IgD-negative memory B cell (primary cell): ENCODE results near the gene GRAMD1B. TPM values are rescaled to one million over a fixed set of nuclear protein-coding genes. Genes with fewer than 3 reads are reported as not detected.

ENCODE experiments used
- H3K27ac Mint-ChIP-seq, 3 donors: one replicate each; pipeline ENCODE4 v1.8.0; 2020 to 2022; ENCODE audit warnings: mild to moderate bottlenecking in 3 of 3, mixed read lengths in 3 of 3, moderate library complexity in 1 of 3
- H3K27me3 Mint-ChIP-seq: one replicate; pipeline ENCODE4 v1.8.0; 2021; ENCODE audit warnings: mixed read lengths
- H3K36me3 Mint-ChIP-seq: one replicate; pipeline ENCODE4 v1.8.0; 2020; ENCODE audit warnings: mild to moderate bottlenecking, mixed read lengths
- H3K4me1 Mint-ChIP-seq, 3 donors: one replicate each; pipeline ENCODE4 v1.8.0; 2020 to 2022; ENCODE audit warnings: mixed read lengths in 3 of 3, mild to moderate bottlenecking in 1 of 3
- H3K4me3 Mint-ChIP-seq, 4 donors: one replicate each; pipeline ENCODE4 v1.8.0; 2020 to 2022; ENCODE audit warnings: mild to moderate bottlenecking in 4 of 4, mixed read lengths in 4 of 4, moderate library complexity in 3 of 4
- H3K9me3 Mint-ChIP-seq, 3 donors: one replicate each; pipeline ENCODE4 v1.8.0; 2020 to 2021; ENCODE audit warnings: mixed read lengths in 3 of 3, mild to moderate bottlenecking in 1 of 3
- polyA plus RNA-seq: library from polyadenylated mRNA; unstranded; fragments of 300-500 nt; fragmentation: Illumina TruSeq; gene quantifications from one replicate; pipeline ENCODE4 v1.2.3, GENCODE V29; 2021

The GRAMD1B gene
- polyA plus RNA-seq, 1 donor from 2014 or later, result not detected

DNA sequence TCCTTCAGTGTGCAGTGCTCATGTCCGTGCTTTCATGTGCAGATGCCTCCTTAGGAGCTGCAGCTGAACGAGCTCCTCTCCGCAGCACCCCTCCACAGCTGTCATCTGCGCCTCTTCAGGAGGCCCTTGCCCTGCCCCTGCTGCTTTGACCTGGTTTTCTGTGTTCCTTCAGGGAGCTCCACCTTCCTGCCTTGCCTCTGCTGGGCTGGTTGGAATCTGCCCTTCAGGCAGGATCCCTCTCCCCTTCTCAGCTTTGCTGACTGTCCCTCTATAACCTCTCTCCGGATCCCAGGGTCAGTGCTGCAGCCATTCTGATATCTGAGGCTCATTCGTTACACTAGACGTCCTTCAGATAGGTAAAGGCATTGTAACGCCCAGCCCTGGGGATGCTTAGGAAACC lies 156.5 kb downstream of the GRAMD1B start:
- Mint-ChIP-seq H3K9me3 (no peaks in the 10 kb centered on the region), H3K4me3 (no peak overlapping the region), H3K27me3 (no peaks in the 10 kb centered on the region), H3K4me1 (peaks cover 0 to 2% (median 1%) of the 10 kb centered on the region in 3 donors), H3K27ac (peak overlapping the region in 1 of 3 donors; percentile 76), H3K36me3 (no peaks in the 10 kb centered on the region)

- Mint-ChIP-seq H3K9me3 (no peaks in the 10 kb centered on the region), H3K27me3 (no peaks in the 10 kb centered on the region), H3K4me3 (no peak overlapping the region), H3K4me1 (peaks cover 0 to 2% (median 1%) of the 10 kb centered on the region in 3 donors), H3K27ac (peak overlapping the region in 1 of 3 donors; percentile 76), H3K36me3 (no peaks in the 10 kb centered on the region)
Observed at GRCh38 chr11:123587044-123587443, 157.0 kb downstream of the GRAMD1B start.

DNA sequence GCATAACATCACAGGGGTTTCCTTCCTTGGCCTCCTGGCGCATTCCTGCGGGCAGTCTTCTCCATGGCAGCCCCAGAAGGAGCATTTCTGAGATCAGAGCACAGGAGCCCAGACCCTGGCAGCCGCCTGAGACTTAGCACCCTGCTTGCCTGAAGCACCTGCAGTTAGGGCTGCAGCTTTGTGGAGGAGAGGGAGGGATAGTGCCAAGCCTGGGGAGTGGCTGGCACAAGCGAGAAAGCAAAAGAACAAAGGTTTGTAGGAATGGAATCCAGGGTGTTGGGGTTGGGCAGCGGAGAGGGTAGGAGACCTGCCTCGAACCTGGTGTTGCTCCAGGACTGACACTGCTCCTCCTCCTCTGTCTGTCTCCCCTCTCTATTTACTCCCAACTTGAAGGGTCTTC lies 157.5 kb downstream of the GRAMD1B start:
- H3K27ac Mint-ChIP-seq, result peak overlapping the region in 1 of 3 donors; percentile 76
- H3K4me3 Mint-ChIP-seq, result no peak overlapping the region
- no peaks in the 10 kb centered on the region for H3K9me3 Mint-ChIP-seq
- H3K27me3 Mint-ChIP-seq, result peaks cover 1% of the 10 kb centered on the region
- peaks cover 0 to 2% (median 1%) of the 10 kb centered on the region in 3 donors for H3K4me1 Mint-ChIP-seq
- H3K36me3 Mint-ChIP-seq, result no peaks in the 10 kb centered on the region

GRCh38 chr11:123588117-123588863 lies 158.2 kb downstream of the GRAMD1B start:
- Mint-ChIP-seq H3K9me3 (no peaks in the 10 kb centered on the region), H3K27ac (no peak overlapping the region), H3K36me3 (no peaks in the 10 kb centered on the region), H3K27me3 (peaks cover 1% of the 10 kb centered on the region), H3K4me3 (no peak overlapping the region), H3K4me1 (peaks cover 0 to 1% (median 0%) of the 10 kb centered on the region in 3 donors)

DNA sequence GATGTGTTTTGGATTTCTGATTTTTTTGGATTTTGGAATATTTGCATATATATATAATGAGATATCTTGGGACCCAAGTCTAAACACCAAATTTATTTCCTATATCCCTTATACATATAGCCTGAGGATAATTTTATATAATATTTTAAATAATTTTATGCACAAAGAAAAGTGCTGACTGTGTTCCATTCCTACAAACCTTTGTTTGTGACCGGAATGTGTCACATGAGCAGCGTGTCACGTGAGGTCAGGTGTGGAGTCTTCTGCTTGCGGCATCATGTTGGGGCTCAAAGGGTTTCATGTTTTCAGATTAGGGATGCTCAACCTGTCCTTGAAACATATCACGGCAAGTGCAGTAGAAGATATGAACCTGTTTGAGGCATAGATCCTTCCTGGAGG lies 158.8 kb downstream of the GRAMD1B start:
- Mint-ChIP-seq H3K9me3 (no peaks in the 10 kb centered on the region), H3K36me3 (no peaks in the 10 kb centered on the region), H3K27ac (no peak overlapping the region), H3K4me1 (peaks cover 0 to 1% (median 0%) of the 10 kb centered on the region in 3 donors), H3K27me3 (peaks cover 1% of the 10 kb centered on the region), H3K4me3 (no peak overlapping the region)

- no peaks in the 10 kb centered on the region for H3K36me3 Mint-ChIP-seq
- no peak overlapping the region for H3K4me3 Mint-ChIP-seq
- H3K27ac Mint-ChIP-seq, result no peak overlapping the region
- no peaks in the 10 kb centered on the region for H3K9me3 Mint-ChIP-seq
- H3K27me3 Mint-ChIP-seq, result peaks cover 1% of the 10 kb centered on the region
- peaks cover 0 to 1% (median 0%) of the 10 kb centered on the region in 3 donors for H3K4me1 Mint-ChIP-seq
Observed at GRCh38 chr11:123590296-123590912, 160.3 kb downstream of the GRAMD1B start.

DNA sequence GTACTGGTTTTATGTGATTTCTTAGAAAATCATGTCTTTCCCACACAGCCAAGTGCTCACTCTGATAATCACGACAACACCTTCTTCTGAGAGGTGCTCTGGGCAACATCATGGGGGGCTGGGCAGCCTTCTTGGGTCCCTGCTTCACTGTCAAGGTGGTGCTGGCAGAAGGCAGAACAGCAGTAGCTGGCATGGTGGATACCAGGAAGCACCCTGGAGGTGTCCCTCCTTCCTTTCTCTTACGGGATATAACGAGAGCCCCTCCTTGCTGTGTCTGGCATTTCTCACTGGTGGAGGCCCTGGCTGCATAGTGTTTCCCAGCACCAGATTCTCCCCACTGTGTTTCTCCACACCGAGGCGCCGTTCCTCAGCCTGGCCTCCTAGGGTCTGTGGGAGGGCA lies 163.5 kb downstream of the GRAMD1B start:
- no peaks in the 10 kb centered on the region for H3K4me1 Mint-ChIP-seq
- peaks cover 1% of the 10 kb centered on the region for H3K27me3 Mint-ChIP-seq
- H3K4me3 Mint-ChIP-seq, result no peak overlapping the region
- no peak overlapping the region for H3K27ac Mint-ChIP-seq
- no peaks in the 10 kb centered on the region for H3K36me3 Mint-ChIP-seq
- no peaks in the 10 kb centered on the region for H3K9me3 Mint-ChIP-seq

DNA sequence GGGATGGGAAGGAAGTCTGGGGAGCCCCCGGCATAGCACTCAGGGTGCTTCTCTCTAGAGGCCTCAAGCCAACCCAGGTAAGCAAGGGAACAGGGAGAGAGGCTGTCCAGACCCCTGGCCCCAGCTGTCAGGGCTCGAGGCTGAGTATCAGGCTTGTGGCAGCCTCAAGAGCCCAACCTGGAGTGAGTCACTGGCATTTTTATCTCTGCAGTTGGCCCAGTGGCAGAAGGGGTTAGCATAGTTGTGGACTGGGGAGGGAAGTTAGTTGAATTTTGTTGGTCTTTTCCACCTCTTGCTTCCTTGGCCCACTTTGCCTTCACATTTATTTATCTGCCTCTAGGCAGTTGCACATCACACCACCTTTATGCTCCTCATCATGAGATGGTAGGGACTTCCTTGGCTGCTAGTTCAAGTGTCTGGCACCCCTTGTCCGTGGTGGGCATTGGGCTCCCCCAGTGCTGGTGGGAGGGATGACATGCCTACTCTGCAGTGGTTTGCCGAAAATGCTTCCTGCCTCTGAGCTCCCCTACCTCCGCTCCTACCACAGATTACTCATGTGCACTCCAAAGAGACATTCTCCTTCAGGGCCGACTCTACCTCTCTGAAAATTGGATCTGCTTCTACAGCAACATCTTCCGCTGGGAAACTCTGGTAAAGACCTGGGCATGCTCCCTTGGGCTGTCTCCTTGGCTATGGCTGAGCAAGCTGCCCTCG lies 164.3 kb downstream of the GRAMD1B start:
- Mint-ChIP-seq H3K4me3 (no peak overlapping the region), H3K4me1 (no peaks in the 10 kb centered on the region), H3K36me3 (no peaks in the 10 kb centered on the region), H3K27me3 (peaks cover 1% of the 10 kb centered on the region), H3K27ac (no peak overlapping the region), H3K9me3 (no peaks in the 10 kb centered on the region)

- H3K27ac Mint-ChIP-seq, result no peak overlapping the region
- peaks cover 1% of the 10 kb centered on the region for H3K27me3 Mint-ChIP-seq
- no peak overlapping the region for H3K4me3 Mint-ChIP-seq
- H3K9me3 Mint-ChIP-seq, result no peaks in the 10 kb centered on the region
- H3K36me3 Mint-ChIP-seq, result no peaks in the 10 kb centered on the region
- no peaks in the 10 kb centered on the region for H3K4me1 Mint-ChIP-seq
Observed at GRCh38 chr11:123594921-123595320, 164.9 kb downstream of the GRAMD1B start.

DNA sequence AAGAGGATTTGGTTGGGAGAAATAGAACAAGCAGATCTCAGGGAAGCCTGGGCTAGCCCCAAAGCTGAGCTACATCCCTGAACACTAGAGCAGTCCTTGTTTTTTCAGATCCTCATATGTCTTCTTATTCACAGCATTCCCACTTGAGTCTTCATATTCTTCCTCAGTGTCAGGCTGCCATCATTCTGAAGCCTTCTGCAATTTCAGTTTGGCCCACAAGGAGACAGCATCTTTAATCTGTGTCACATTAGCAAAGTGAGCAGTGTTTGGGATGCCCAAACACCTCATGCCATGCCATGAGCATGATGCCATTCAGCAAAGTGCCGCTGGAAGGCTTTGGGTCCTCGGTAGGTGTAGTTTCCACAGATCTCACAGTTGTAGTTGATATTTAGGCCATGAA lies 167.8 kb downstream of the GRAMD1B start:
- Mint-ChIP-seq H3K27me3 (no peaks in the 10 kb centered on the region), H3K9me3 (no peaks in the 10 kb centered on the region), H3K4me1 (no peaks in the 10 kb centered on the region), H3K27ac (no peak overlapping the region), H3K36me3 (no peaks in the 10 kb centered on the region), H3K4me3 (no peak overlapping the region)

GRCh38 chr11:123601136-123601535 lies 171.1 kb downstream of the GRAMD1B start:
- Mint-ChIP-seq H3K36me3 (no peaks in the 10 kb centered on the region), H3K27ac (no peak overlapping the region), H3K9me3 (no peaks in the 10 kb centered on the region), H3K27me3 (no peaks in the 10 kb centered on the region), H3K4me1 (no peaks in the 10 kb centered on the region), H3K4me3 (no peak overlapping the region)

- Mint-ChIP-seq H3K27ac (no peak overlapping the region), H3K27me3 (no peaks in the 10 kb centered on the region), H3K4me1 (no peaks in the 10 kb centered on the region), H3K9me3 (no peaks in the 10 kb centered on the region), H3K4me3 (no peak overlapping the region), H3K36me3 (no peaks in the 10 kb centered on the region)
Observed at GRCh38 chr11:123601743-123602142, 171.7 kb downstream of the GRAMD1B start.

- no peaks in the 10 kb centered on the region for H3K9me3 Mint-ChIP-seq
- peaks cover 0 to 2% (median 0%) of the 10 kb centered on the region in 3 donors for H3K4me1 Mint-ChIP-seq
- no peaks in the 10 kb centered on the region for H3K36me3 Mint-ChIP-seq
- no peaks in the 10 kb centered on the region for H3K27me3 Mint-ChIP-seq
- H3K27ac Mint-ChIP-seq, result no peak overlapping the region
- H3K4me3 Mint-ChIP-seq, result no peak overlapping the region
Observed at GRCh38 chr11:123603666-123604065, 173.6 kb downstream of the GRAMD1B start.

DNA sequence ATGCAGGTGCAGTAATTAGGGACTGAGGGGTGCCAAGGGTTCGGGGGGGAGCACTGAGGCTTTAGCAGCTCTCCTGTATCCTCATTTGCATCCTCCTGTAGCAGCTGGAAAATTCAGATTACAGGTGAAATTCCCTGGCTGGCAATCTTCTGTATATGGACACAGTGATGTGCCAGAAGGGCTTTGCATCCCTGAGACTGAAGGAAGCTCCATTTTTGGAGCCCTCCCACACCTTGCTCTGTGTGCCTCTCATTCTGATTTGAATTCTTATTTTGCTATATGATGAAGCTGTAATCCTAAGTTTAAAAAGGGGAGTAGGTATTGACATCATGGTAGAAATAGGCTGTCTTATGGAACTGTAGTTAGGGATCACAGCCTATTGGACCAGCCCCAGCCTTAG lies 177.7 kb downstream of the GRAMD1B start:
- H3K27ac Mint-ChIP-seq, result no peak overlapping the region

DNA sequence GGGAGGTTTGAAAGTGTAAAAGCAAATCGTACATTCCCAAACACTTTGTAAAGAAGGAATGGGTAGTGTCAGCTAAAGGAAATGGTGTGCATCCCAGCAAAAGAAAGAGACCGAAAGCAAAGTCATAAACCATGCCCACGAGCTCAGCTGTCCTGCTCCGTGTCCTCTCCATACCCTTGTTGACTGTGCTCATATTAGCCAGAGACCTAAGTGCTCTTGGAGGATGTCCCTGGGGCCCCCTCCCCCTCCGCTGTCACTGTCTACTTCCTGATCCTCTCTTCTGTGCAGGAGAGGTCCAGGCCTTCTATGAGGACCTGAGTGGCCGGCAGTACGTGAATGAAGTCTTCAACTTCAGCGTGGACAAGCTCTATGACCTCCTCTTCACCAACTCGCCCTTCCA lies 178.3 kb downstream of the GRAMD1B start:
- no peaks in the 10 kb centered on the region for H3K9me3 Mint-ChIP-seq
- H3K27me3 Mint-ChIP-seq, result no peaks in the 10 kb centered on the region
- peaks cover 0 to 2% (median 0%) of the 10 kb centered on the region in 3 donors for H3K4me1 Mint-ChIP-seq
- H3K4me3 Mint-ChIP-seq, result no peak overlapping the region
- H3K36me3 Mint-ChIP-seq, result no peaks in the 10 kb centered on the region
- no peak overlapping the region for H3K27ac Mint-ChIP-seq

More for the DNA sequence above, 177.7 kb downstream of the GRAMD1B start:
- no peaks in the 10 kb centered on the region for H3K27me3 Mint-ChIP-seq
- H3K9me3 Mint-ChIP-seq, result no peaks in the 10 kb centered on the region
- no peak overlapping the region for H3K4me3 Mint-ChIP-seq
- peaks cover 0 to 2% (median 0%) of the 10 kb centered on the region in 3 donors for H3K4me1 Mint-ChIP-seq
- no peaks in the 10 kb centered on the region for H3K36me3 Mint-ChIP-seq
